Astrocyte (in vitro differentiated cells and primary cell): ENCODE results near the gene OR4E2.

ENCODE experiments used
- EZH2 ChIP-seq: IDR thresholded peaks from 2 replicates; pipeline ENCODE4 v1.6.1; 2012; ENCODE audit warnings: mild to moderate bottlenecking, low read length, inconsistent platforms; ENCODE audit not compliant: insufficient read depth
- TF ChIP-seq, protein P1 (sequence below): IDR thresholded peaks from 2 replicates; pipeline ENCODE4 v1.5.1; 2011; ENCODE audit warnings: low read depth, mild to moderate bottlenecking, inconsistent platforms, low read length, moderate library complexity; ENCODE audit not compliant: insufficient read depth

DNA sequence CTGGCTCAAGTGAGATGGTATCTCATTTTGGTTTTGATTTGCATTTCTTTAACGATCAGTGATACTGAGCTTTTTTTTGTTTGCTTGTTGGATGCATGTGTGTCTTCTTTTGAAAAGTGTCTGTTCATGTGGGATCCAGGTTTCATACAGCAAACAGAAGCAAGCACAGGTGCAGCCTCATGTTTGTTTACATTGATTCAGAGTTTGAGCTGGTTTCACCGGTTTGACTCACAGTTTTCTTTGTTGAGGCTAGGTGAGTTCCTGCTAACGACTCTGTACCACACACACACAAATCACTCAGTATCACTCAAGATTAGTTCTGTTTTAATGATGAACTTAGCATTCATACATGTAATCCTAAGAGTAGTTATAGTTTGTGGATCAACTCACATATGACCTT lies 22.6 kb upstream of the OR4E2 start:
- TF ChIP-seq, protein P1, sequence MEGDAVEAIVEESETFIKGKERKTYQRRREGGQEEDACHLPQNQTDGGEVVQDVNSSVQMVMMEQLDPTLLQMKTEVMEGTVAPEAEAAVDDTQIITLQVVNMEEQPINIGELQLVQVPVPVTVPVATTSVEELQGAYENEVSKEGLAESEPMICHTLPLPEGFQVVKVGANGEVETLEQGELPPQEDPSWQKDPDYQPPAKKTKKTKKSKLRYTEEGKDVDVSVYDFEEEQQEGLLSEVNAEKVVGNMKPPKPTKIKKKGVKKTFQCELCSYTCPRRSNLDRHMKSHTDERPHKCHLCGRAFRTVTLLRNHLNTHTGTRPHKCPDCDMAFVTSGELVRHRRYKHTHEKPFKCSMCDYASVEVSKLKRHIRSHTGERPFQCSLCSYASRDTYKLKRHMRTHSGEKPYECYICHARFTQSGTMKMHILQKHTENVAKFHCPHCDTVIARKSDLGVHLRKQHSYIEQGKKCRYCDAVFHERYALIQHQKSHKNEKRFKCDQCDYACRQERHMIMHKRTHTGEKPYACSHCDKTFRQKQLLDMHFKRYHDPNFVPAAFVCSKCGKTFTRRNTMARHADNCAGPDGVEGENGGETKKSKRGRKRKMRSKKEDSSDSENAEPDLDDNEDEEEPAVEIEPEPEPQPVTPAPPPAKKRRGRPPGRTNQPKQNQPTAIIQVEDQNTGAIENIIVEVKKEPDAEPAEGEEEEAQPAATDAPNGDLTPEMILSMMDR: no peak
- no peak for TF ChIP-seq EZH2
